HTR-8/SVneo (cell line): ENCODE results near the gene RPS23.
"Not testable (repeated sequence)": the region's sequence is repeated elsewhere in the genome, so short reads cannot be mapped to it uniquely, and the experiment has no call there.

ENCODE experiments used
- DNase-seq: peaks from one replicate; pipeline ENCODE4 v3.0.0; 2011; ENCODE audit warnings: low spot score, mixed read lengths; ENCODE audit not compliant: insufficient read length
- FAIRE-seq: peaks from 2 replicates; lab custom pipeline; 2011; peaks lifted over from hg19 to GRCh38; lab: Jason Lieb, UNC

Gene RPS23

DNA sequence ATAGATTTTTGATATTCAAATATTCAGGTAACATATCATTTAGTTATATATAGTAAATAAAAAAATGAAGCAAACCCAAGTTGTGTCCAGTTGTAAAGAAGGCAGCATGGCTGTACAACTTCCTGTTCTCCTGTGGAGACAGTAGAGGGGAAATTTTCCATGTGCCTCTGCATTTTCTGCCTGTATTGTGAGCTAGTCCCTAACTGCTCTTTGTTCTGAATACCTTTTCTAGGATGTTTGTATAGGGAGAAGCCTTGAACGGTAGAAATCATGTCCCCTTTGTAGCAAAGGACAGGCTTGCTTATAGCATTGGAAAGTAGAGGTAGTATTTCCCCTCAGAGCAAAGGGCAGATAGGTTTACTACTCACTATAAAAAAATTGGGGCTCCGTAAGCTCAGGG lies 13.3 kb upstream of the RPS23 start:
- no peak for FAIRE-seq
- no peak for DNase-seq

DNA sequence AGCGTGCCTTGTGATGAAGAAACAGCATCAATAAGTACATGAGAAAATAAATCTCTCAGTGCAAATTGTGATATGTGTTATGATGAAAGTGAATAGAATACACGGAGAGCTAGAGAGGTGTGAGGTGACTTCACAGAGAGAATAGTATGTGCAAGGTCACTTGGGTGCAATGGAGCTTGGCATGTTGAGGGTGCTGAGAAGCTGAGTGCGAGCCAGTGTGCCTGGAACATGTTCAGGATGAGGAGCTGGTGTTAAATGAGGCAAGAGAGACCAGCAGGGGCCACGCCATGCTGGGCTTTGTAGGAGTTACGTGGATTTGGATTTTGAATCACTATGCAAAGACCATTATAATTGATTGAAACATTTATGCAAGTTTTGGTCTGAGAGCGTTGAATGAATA lies 12.8 kb upstream of the RPS23 start:
- no peak for DNase-seq
- no peak for FAIRE-seq

GRCh38 chr5:82290005-82290404 lies 11.9 kb upstream of the RPS23 start:
- FAIRE-seq = no peak
- DNase-seq = no peak

GRCh38 chr5:82287625-82288024 lies 9.5 kb upstream of the RPS23 start:
- no peak for DNase-seq
- FAIRE-seq = no peak

DNA sequence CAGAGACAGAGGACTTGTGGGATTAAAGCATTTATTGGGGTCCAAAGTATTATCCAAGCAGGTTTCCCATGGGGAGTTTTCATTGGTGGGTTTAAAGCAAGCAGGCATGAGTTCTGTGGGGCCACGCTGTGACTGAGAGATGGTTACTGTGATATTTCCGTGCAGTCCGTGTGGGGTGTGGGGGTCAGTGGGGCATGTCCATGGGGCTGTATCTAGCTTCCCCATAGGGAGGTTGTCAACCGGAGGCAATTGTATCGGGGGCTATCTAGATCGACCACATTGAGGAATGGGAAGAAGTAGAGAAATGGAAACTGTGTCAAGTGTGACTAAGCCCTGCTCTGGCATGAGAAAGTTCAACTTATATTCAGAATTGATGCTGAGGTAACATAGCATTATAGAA lies 7.1 kb upstream of the RPS23 start:
- FAIRE-seq = no peak
- DNase-seq = no peak

GRCh38 chr5:82283893-82284292 lies 5.7 kb upstream of the RPS23 start:
- FAIRE-seq = no peak

GRCh38 chr5:82278711-82279370 lies 687 bp upstream of the RPS23 start:
- no peak for DNase-seq
- FAIRE-seq = no peak

More at GRCh38 chr5:82283893-82284292, 5.7 kb upstream of the RPS23 start:
- DNase-seq = no peak

DNA sequence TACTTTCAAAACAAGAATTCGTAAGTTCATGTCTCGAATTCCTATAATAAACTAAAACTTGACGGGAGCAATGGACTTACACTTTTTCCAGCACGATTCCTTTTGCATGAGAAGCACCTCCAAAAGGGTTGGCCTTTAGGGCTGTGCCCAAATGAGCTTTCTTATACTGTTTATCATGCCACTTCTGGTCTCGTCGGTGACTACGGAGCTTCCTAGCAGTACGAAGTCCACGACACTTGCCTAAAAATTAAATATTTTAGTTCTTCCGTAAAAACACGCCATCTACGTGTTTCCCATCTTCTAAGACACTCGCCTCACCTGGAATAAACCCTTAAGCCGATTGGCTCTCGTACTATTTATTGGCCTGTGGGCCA lies 554 bp downstream of the RPS23 start:
- FAIRE-seq (no peak), DNase-seq (no peak)

GRCh38 chr5:82276800-82277612 lies 1.1 kb downstream of the RPS23 start:
- DNase-seq = no peak
- FAIRE-seq = no peak

GRCh38 chr5:82275216-82275664 lies 2.9 kb downstream of the RPS23 start:
- DNase-seq (no peak), FAIRE-seq (no peak)

GRCh38 chr5:82274343-82275211 lies 3.6 kb downstream of the RPS23 start:
- DNase-seq = no peak

DNA sequence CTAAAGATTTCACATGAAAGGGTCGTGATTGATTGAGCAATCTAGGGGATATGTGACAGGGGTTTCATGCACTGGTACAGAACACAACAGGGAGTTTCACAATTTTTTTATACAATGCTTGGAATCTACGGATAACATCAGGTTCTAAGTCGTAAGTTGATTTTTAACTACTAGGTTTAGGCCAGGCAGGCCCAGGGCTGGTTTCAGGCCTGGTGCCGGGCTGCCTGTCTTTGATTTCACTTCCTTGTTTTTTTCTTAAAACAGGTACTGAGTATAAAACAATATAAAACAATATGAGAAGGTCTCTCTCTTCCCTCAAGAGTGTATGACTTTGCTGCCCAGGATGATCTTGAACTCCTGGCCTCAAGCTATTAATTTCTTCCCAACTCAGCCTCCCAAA lies 4.7 kb downstream of the RPS23 start:
- not testable (repeated sequence) for DNase-seq, FAIRE-seq

More at GRCh38 chr5:82274343-82275211, 3.6 kb downstream of the RPS23 start:
- no peak for FAIRE-seq

DNA sequence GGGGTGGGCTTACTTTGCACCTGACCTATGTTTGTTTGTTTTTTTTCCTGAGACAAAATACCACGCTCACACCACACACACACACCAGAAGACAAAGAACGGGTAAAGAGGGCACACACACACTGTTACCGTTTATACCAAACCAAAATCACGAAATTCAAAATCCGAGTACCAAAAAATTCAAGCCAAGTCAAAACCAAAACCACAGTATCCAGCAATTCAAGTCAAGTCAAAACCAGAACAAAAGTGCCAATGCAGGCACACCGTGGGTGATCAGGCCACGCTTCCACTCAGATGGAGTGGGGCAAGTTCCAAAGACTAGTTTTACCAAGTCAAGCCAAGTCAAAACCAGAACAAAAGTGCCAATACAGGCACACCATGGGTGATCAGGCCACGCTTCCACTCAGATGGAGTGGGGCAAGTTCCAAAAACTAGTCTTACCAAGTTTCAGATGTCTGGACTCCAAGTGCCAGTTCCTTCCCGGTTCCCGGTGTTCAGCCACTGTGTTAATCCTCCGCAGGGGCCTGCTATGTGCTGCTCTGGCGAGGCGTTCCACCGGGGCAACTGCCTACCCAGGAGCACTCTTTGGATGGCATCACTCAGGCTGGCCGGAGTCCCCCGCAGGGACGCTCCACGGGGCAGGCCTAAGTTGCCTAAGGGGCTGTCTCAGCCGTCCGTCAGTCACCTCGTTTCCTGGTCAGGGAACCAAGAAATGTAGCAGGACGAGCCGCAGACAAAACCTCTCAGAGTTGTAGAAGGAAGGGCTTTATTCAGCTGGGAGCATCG lies 5.4 kb downstream of the RPS23 start:
- FAIRE-seq, DNase-seq: not testable (repeated sequence)

GRCh38 chr5:82269363-82269762 lies 8.8 kb downstream of the RPS23 start:
- FAIRE-seq, DNase-seq: not testable (repeated sequence)

- FAIRE-seq = not testable (repeated sequence)
Measured at GRCh38 chr5:82267297-82267933, 10.7 kb downstream of the RPS23 start.

DNA sequence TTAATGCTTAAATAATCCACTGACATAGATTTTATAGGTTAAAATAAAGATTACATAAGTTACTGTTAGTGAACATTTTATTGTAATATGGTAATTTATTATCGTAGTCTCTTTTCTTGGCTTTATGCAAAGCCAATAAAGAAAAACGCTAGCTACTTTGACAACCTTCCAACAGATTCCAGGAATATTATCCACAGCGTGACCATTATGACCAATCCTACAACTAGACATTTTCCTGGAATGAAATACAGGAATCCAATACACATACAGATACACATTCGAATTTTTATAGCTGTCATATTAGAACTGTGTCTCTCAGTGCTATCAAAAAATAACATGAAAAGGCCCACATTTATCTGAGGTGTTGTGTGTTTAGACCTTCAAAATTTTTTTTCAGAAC lies 13.1 kb downstream of the RPS23 start:
- FAIRE-seq (no peak), DNase-seq (no peak)

More at GRCh38 chr5:82267297-82267933, 10.7 kb downstream of the RPS23 start:
- DNase-seq = not testable (repeated sequence)

DNA sequence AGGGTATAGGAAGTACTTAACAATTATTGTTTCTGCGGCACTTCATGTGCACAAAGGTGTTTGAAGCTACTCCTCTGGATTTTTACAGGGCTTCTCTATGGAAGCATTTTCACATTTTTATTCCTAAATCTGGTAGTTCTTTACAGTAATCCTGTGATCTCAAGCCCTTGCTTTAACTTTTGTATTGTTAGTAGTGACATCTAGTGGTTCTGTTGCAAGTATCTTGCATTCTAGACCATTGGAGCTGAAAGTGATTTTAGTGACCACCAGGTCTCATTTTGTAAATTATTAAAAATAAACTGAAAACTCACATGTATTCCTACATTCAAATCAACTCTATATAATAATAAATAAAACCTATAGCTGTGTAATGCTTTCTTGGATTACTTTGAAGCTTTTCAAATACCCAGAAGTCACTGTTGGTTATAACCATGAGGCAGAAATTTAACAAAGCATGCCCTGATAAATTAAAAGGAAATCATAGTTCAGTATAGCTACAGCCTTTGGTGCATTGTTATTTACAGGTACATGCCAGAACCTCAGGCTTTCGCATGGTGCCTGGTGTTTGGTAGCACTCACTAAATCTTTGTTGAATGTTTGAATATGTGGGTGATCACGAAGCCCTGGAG lies 18.9 kb downstream of the RPS23 start:
- peak; percentile 9 for FAIRE-seq
- DNase-seq = peak; percentile 18

GRCh38 chr5:82257729-82258128 lies 20.4 kb downstream of the RPS23 start:
- DNase-seq = no peak
- FAIRE-seq = no peak

DNA sequence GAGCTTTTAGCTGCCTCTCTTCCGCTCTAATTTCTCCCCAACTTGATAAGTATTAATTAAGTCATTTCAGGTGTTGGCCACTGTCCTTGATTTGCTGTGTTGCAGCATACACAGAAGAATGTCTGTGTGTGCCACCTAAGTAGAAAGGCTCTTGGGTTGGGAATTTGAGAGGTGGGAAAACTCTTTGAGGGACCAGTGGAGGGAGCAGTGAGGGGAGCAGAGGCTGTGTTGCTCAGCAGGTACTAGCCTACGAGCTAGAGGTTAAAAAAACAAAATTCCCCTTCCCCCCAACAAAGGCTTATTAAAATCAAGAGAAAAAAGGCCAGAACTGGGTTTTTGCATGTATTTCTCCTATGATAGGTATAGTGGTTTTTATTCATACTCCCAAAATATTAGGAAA lies 20.9 kb downstream of the RPS23 start:
- DNase-seq (no peak), FAIRE-seq (no peak)
